H9 (cell line): ENCODE data around the gene APBB2. TPM values are rescaled to one million over a fixed set of nuclear protein-coding genes. Genes with fewer than 3 reads are reported as not detected.
A peak's percentile ranks its signal among the peaks of the same experiment; 100 is the strongest.

Experiments used
- DNase-seq: peaks from one replicate; pipeline ENCODE4 v3.0.0-alpha.2; 2017
- H2AFZ ChIP-seq: one replicate; pipeline ENCODE4 v1.6.1; 2013; ENCODE audit warnings: mild to moderate bottlenecking, low read length, control low read depth, moderate library complexity
- H2AK5ac ChIP-seq: 2 replicates; pipeline ENCODE4 v1.6.1; 2013; ENCODE audit warnings: low read length, control low read depth, mixed read lengths; ENCODE audit not compliant: insufficient read length
- H2BK120ac ChIP-seq: one replicate; pipeline ENCODE4 v1.6.1; 2013; ENCODE audit warnings: low read depth, mild to moderate bottlenecking, low read length, control low read depth, inconsistent platforms; ENCODE audit not compliant: poor library complexity, severe bottlenecking
- H2BK12ac ChIP-seq: 2 replicates; pipeline ENCODE4 v1.6.1; 2013; ENCODE audit warnings: low read length, control low read depth, mixed read lengths, low read depth; ENCODE audit not compliant: insufficient read length
- H2BK15ac ChIP-seq: 2 replicates; pipeline ENCODE4 v1.6.1; 2013; ENCODE audit warnings: low read depth, low read length, control low read depth
- H2BK20ac ChIP-seq: one replicate; pipeline ENCODE4 v1.6.1; 2013; ENCODE audit warnings: low read depth, mild to moderate bottlenecking, low read length, control low read depth, inconsistent platforms; ENCODE audit not compliant: poor library complexity, severe bottlenecking
- H2BK5ac ChIP-seq: 2 replicates; pipeline ENCODE4 v1.6.1; 2013; ENCODE audit warnings: low read length, control low read depth, mixed read lengths; ENCODE audit not compliant: insufficient read length
- H3K14ac ChIP-seq: 2 replicates; pipeline ENCODE4 v1.6.1; 2013; ENCODE audit warnings: low read length, control low read depth; ENCODE audit not compliant: insufficient read depth
- H3K18ac ChIP-seq: 2 replicates; pipeline ENCODE4 v1.6.1; 2013; ENCODE audit warnings: low read depth, mild to moderate bottlenecking, mixed read lengths, low read length, control low read depth; ENCODE audit not compliant: insufficient read length
- H3K23ac ChIP-seq: 2 replicates; pipeline ENCODE4 v1.6.1; 2013; ENCODE audit warnings: low read length, control low read depth, mixed read lengths, low read depth; ENCODE audit not compliant: insufficient read length
- H3K23me2 ChIP-seq: 2 replicates; pipeline ENCODE4 v1.6.1; 2013; ENCODE audit warnings: low read depth, mild to moderate bottlenecking, mixed read lengths, low read length, control low read depth; ENCODE audit not compliant: insufficient read length, poor library complexity, severe bottlenecking
- H3K27ac ChIP-seq: 2 replicates; pipeline ENCODE4 v1.5.1; 2013; ENCODE audit warnings: low read length, control low read depth, mixed read lengths, low read depth; ENCODE audit not compliant: insufficient read length
- H3K27me3 ChIP-seq: 2 replicates; pipeline ENCODE4 v1.6.1; 2013; ENCODE audit warnings: low read length, control low read depth, inconsistent platforms; ENCODE audit not compliant: insufficient read depth
- H3K4ac ChIP-seq: 2 replicates; pipeline ENCODE4 v1.6.1; 2013; ENCODE audit warnings: low read depth, mild to moderate bottlenecking, control low read depth, inconsistent platforms, low read length, moderate library complexity
- H3K4me1 ChIP-seq: 2 replicates; pipeline ENCODE4 v1.6.1; 2013; ENCODE audit warnings: low read length, control low read depth, inconsistent platforms; ENCODE audit not compliant: insufficient read depth
- H3K4me2 ChIP-seq: 2 replicates; pipeline ENCODE4 v1.6.1; 2013; ENCODE audit warnings: low read length, control low read depth, mixed read lengths; ENCODE audit not compliant: insufficient read length, insufficient read depth
- H3K56ac ChIP-seq: 2 replicates; pipeline ENCODE4 v1.6.1; 2013; ENCODE audit warnings: low read depth, mild to moderate bottlenecking, mixed read lengths, low read length, control low read depth; ENCODE audit not compliant: insufficient read length
- H3K79me1 ChIP-seq: 2 replicates; pipeline ENCODE4 v1.6.1; 2013; ENCODE audit warnings: low read depth, mild to moderate bottlenecking, moderate library complexity, low read length, control low read depth, inconsistent platforms; ENCODE audit not compliant: insufficient read depth, poor library complexity, severe bottlenecking
- H3K79me2 ChIP-seq: 2 replicates; pipeline ENCODE4 v1.6.1; 2013; ENCODE audit warnings: low read length, control low read depth, inconsistent platforms; ENCODE audit not compliant: insufficient read depth
- H3K9ac ChIP-seq: 2 replicates; pipeline ENCODE4 v1.6.1; 2013; ENCODE audit warnings: low read length, control low read depth, mixed read lengths; ENCODE audit not compliant: insufficient read length; ENCODE audit errors: extremely low read depth
- H3K9me3 ChIP-seq: one replicate; pipeline ENCODE4 v1.6.1; 2013; ENCODE audit warnings: low read depth, low read length, inconsistent platforms; ENCODE audit not compliant: control insufficient read depth
- H3T11ph ChIP-seq: one replicate; pipeline ENCODE4 v1.6.1; 2013; ENCODE audit warnings: mild to moderate bottlenecking, low read length, control low read depth, inconsistent platforms
- H4K20me1 ChIP-seq: one replicate; pipeline ENCODE4 v1.6.1; 2013; ENCODE audit not compliant: control insufficient read depth, insufficient read length, insufficient read depth
- H4K5ac ChIP-seq: 2 replicates; pipeline ENCODE4 v1.6.1; 2013; ENCODE audit warnings: low read depth, mild to moderate bottlenecking, mixed read lengths, low read length, control low read depth; ENCODE audit not compliant: insufficient read length
- H4K8ac ChIP-seq: replicated peaks from 2 replicates; pipeline ENCODE4 v1.6.1; 2013; ENCODE audit warnings: low read length, control low read depth, mixed read lengths, low read depth; ENCODE audit not compliant: insufficient read length
- H4K91ac ChIP-seq: 2 replicates; pipeline ENCODE4 v1.6.1; 2013; ENCODE audit warnings: low read depth, mild to moderate bottlenecking, moderate library complexity, mixed read lengths, low read length, control low read depth; ENCODE audit not compliant: insufficient read length
- H3K27ac Mint-ChIP-seq, 3 experiments: 2 replicates in 2 of 3; 3 replicates in 1 of 3; pipeline ENCODE4 v1.8.0; 2020 to 2021; ENCODE audit warnings: mixed read lengths in 3 of 3, mild to moderate bottlenecking in 1 of 3, moderate library complexity in 1 of 3
- H3K27me3 Mint-ChIP-seq: 2 replicates; pipeline ENCODE4 v1.8.0; 2021; ENCODE audit warnings: low read depth, mild to moderate bottlenecking, moderate library complexity, mixed read lengths
- H3K36me3 Mint-ChIP-seq, 3 experiments: 2 replicates in 2 of 3; 3 replicates in 1 of 3; pipeline ENCODE4 v1.8.0; 2020 to 2021; ENCODE audit warnings: low read depth in 3 of 3, mixed read lengths in 3 of 3; ENCODE audit not compliant: insufficient read depth in 1 of 3
- H3K4me1 Mint-ChIP-seq, 2 experiments: 2 replicates each; pipeline ENCODE4 v1.8.0; 2020; ENCODE audit warnings: mixed read lengths in 2 of 2
- H3K4me3 Mint-ChIP-seq, 2 experiments: 2 replicates in 1 of 2; 3 replicates in 1 of 2; pipeline ENCODE4 v1.8.0; 2020 to 2021; ENCODE audit warnings: mild to moderate bottlenecking in 2 of 2, mixed read lengths in 2 of 2, moderate library complexity in 1 of 2
- H3K9me3 Mint-ChIP-seq, 2 experiments: 2 replicates in 1 of 2; 3 replicates in 1 of 2; pipeline ENCODE4 v1.8.0; 2020; ENCODE audit warnings: mild to moderate bottlenecking in 2 of 2, mixed read lengths in 2 of 2, moderate library complexity in 1 of 2
- CTCF ChIP-seq: fragments of 200-600 bp; sonication (generic); conservative IDR thresholded peaks from 3 replicates; pipeline ENCODE4 v1.8.0; 2021; ENCODE audit warnings: antibody characterized with exemption, mild to moderate bottlenecking
- WGBS: extraction: QIAGEN DNeasy Blood & Tissue Kit; methylation state at CpG from one replicate; pipeline ENCODE4 v1.1.7; 2013; ENCODE audit warnings: missing lambda C conversion rate, low lambda C conversion rate, mixed read lengths; ENCODE audit not compliant: insufficient read length; ENCODE audit errors: extremely low coverage; 5-methylcytosine and 5-hydroxymethylcytosine counted together
- total RNA-seq: library from RNA; stranded (reverse); gene quantifications from 2 replicates; pipeline ENCODE4 v1.2.1, GENCODE V29; 2021

Gene APBB2
- total RNA-seq, 1 experiment from 2014 or later: 39.6 TPM

GRCh38 chr4:41157009-41157408 is 57.3 kb downstream of the APBB2 start:
- H3K27ac Mint-ChIP-seq: 0 out of 7 replicates have a peak overlapping the region, but pooled peaks of 1 of the 3 experiments have one; percentile 15
- Histone ChIP-seq H3K14ac (no peak overlapping the region), H2BK12ac (no peak overlapping the region), H3K4me1 (no peaks in the 10 kb centered on the region; the same call in 1 of the 2 replicates), H2BK20ac (no peak overlapping the region), H2BK120ac (no peak overlapping the region), H4K8ac (no peak overlapping the region), H2AFZ (no peak overlapping the region), H3K23me2 (no peaks in the 10 kb centered on the region), H2BK5ac (no peak overlapping the region), H3T11ph (no peak overlapping the region), H3K9me3 (no peaks in the 10 kb centered on the region), H4K5ac (no peak overlapping the region), H3K27ac (no peak overlapping the region), H4K91ac (no peak overlapping the region), H3K9ac (no peak overlapping the region), H4K20me1 (no peaks in the 10 kb centered on the region), H3K23ac (no peak overlapping the region), H3K18ac (no peak overlapping the region), H3K56ac (no peak overlapping the region), H2AK5ac (no peak overlapping the region), H3K4ac (no peak overlapping the region), H2BK15ac (no peak overlapping the region), H3K27me3 (no peaks in the 10 kb centered on the region), H3K4me2 (no peak overlapping the region), H3K79me1 (peaks cover 7% of the 10 kb centered on the region), H3K79me2 (no peaks in the 10 kb centered on the region)
- H3K36me3 Mint-ChIP-seq: no peaks in the 10 kb centered on the region
- WGBS: no CpG with 5 or more reads among the region's 6 CpGs
- peaks cover 13 to 25% of the 10 kb centered on the region in 2 experiments for H3K4me1 Mint-ChIP-seq
- no peaks in the 10 kb centered on the region for H3K9me3 Mint-ChIP-seq
- no peak for DNase-seq
- no peak overlapping the region for H3K4me3 Mint-ChIP-seq
- no peaks in the 10 kb centered on the region for H3K27me3 Mint-ChIP-seq
- TF ChIP-seq CTCF: no peak
